RWPE2 (cell line): ENCODE data around the gene SNW1.

ENCODE experiments used
- ATAC-seq: fragments of 200-7000 bp; cut with Tn5 transposase; 3 replicates; pipeline ENCODE4 v1.9.1; 2021; ENCODE audit warnings: low read depth
- DNase-seq: peaks from one replicate; pipeline ENCODE4 v3.0.0-alpha.2; 2020; ENCODE audit warnings: low spot score
- H3K27ac ChIP-seq: fragments of 450-650 bp; 2 replicates; pipeline ENCODE4 v1.5.1; 2017; ENCODE audit warnings: mild to moderate bottlenecking; ENCODE audit not compliant: poor library complexity, severe bottlenecking
- H3K27me3 ChIP-seq: fragments of 250-450 bp; sonication (Bioruptor Pico); 2 replicates; pipeline ENCODE4 v1.5.1; 2021; ENCODE audit warnings: mild to moderate bottlenecking, moderate library complexity; ENCODE audit not compliant: insufficient read depth, poor library complexity, severe bottlenecking
- H3K36me3 ChIP-seq: fragments of 250-450 bp; sonication (Bioruptor Pico); 2 replicates; pipeline ENCODE4 v1.5.1; 2020; ENCODE audit warnings: low read depth, mild to moderate bottlenecking, moderate library complexity
- H3K4me1 ChIP-seq: fragments of 250-450 bp; sonication (Bioruptor Pico); 2 replicates; pipeline ENCODE4 v1.5.1; 2021; ENCODE audit warnings: mild to moderate bottlenecking, moderate library complexity; ENCODE audit not compliant: insufficient read depth, poor library complexity, severe bottlenecking
- H3K4me3 ChIP-seq: fragments of 250-450 bp; sonication (Bioruptor Pico); 2 replicates; pipeline ENCODE4 v1.5.1; 2021; ENCODE audit warnings: mild to moderate bottlenecking, moderate library complexity; ENCODE audit not compliant: severe bottlenecking
- H3K9me3 ChIP-seq: fragments of 250-450 bp; sonication (Bioruptor Pico); 2 replicates; pipeline ENCODE4 v1.5.1; 2021; ENCODE audit warnings: mild to moderate bottlenecking, moderate library complexity; ENCODE audit not compliant: severe bottlenecking
- CTCF ChIP-seq: fragments of 450-650 bp; IDR thresholded peaks from one replicate; pipeline ENCODE4 v1.5.1; 2017; ENCODE audit warnings: mild to moderate bottlenecking, moderate library complexity; ENCODE audit not compliant: poor library complexity, severe bottlenecking

Gene SNW1

GRCh38 chr14:77681196-77682157, 79.5 kb downstream of the SNW1 start:
- ATAC-seq, result peak; percentile 50
- no peak for DNase-seq
- no peak overlapping the region for H3K4me3 ChIP-seq
- no peak for TF ChIP-seq CTCF
- peaks cover 48% of the 10 kb centered on the region for H3K36me3 ChIP-seq
- peaks cover 11% of the 10 kb centered on the region for H3K4me1 ChIP-seq
- H3K27me3 ChIP-seq, result no peaks in the 10 kb centered on the region
- no peaks in the 10 kb centered on the region for H3K9me3 ChIP-seq
- H3K27ac ChIP-seq, result no peak overlapping the region

- H3K27ac ChIP-seq, result no peak overlapping the region
- no peak overlapping the region for H3K4me3 ChIP-seq
- no peak for TF ChIP-seq CTCF
- no peak for DNase-seq
- no peaks in the 10 kb centered on the region for H3K9me3 ChIP-seq
- no peak for ATAC-seq
- peaks cover 59% of the 10 kb centered on the region for H3K36me3 ChIP-seq
- H3K27me3 ChIP-seq, result no peaks in the 10 kb centered on the region
- H3K4me1 ChIP-seq, result no peaks in the 10 kb centered on the region
These were observed 86.0 kb downstream of the SNW1 start for GRCh38 chr14:77674931-77675330.

GRCh38 chr14:77673193-77673592, 87.8 kb downstream of the SNW1 start:
- H3K27ac ChIP-seq, result no peak overlapping the region
- DNase-seq (no peak), ATAC-seq (no peak)
- H3K27me3 ChIP-seq, result no peaks in the 10 kb centered on the region
- H3K9me3 ChIP-seq, result no peaks in the 10 kb centered on the region
- TF ChIP-seq CTCF, result no peak
- no peak overlapping the region for H3K4me3 ChIP-seq
- no peaks in the 10 kb centered on the region for H3K4me1 ChIP-seq
- H3K36me3 ChIP-seq, result peaks cover 48% of the 10 kb centered on the region
